ENCODE data around the gene AMMECR1. TPM values are rescaled to one million over a fixed set of nuclear protein-coding genes. Genes with fewer than 3 reads are reported as not detected.

Gene AMMECR1
- total and polyA plus RNA-seq, 2 of the 4 experiments (the other 2 are of a cell fraction): 7.0 to 11.3 TPM

GRCh38 chrX:110294087-110294486, 23.8 kb downstream of the AMMECR1 start:
- H3K9me3 ChIP-seq (ENCODE audit: control insufficient read depth, insufficient read depth, low read length): no peaks in the 10 kb centered on the region
- no peak overlapping the region for H3K23ac ChIP-seq (ENCODE audit: low read depth, low read length)
- H3K27ac ChIP-seq (ENCODE audit: insufficient read depth, low read length): no peak overlapping the region
- no peak overlapping the region for H3K18ac ChIP-seq (ENCODE audit: low read depth, low read length)
- no peak overlapping the region for H2BK120ac ChIP-seq (ENCODE audit: low read depth, low read length)
- H3K4ac ChIP-seq (ENCODE audit: low read depth, low read length): no peak overlapping the region
- H2BK20ac ChIP-seq (ENCODE audit: low read depth, low read length): no peak overlapping the region
- intact Hi-C loops (cut with micrococcal nuclease): no loop called here
- BruUV-seq (replicated peaks): no TSS peak
- ATAC-seq (ENCODE audit: low read depth) (no peak), DNase-seq (no peak)
- no peak overlapping the region for H2AK9ac ChIP-seq (replicated peaks; ENCODE audit: low read depth, low read length, poor library complexity)
- no peaks in the 10 kb centered on the region for H3K36me3 ChIP-seq (ENCODE audit: control insufficient read depth, insufficient read depth, low read length)
- H2AK5ac ChIP-seq (ENCODE audit: low read depth, low read length): no peak overlapping the region
- no peaks in the 10 kb centered on the region; the same call in 1 of the 2 replicates for H4K20me1 ChIP-seq (ENCODE audit: insufficient read depth, low read length)
- H4K91ac ChIP-seq (ENCODE audit: insufficient read depth, low read depth, low read length): no peak overlapping the region
- TF ChIP-seq USF2 (IDR thresholded peaks at IDR 0.05; ENCODE audit: low read depth, low read length): no peak
- POLR2A ChIA-PET (ENCODE audit: unreplicated experiment): no interaction called here
- H3K9ac ChIP-seq (ENCODE audit: low read depth, low read length): no peak overlapping the region
- dilution Hi-C loops (cut with HindIII; ENCODE audit: low sequenced_read_pairs, unreplicated experiment): no loop called here
- CTCF ChIA-PET: no interaction called here
- H3K14ac ChIP-seq (replicated peaks; ENCODE audit: low read depth, low read length): no peak overlapping the region
- no peak overlapping the region for H4K5ac ChIP-seq (ENCODE audit: low read depth, low read length)
- H4K8ac ChIP-seq (ENCODE audit: low read depth in 2 of 2, low read length in 2 of 2): no peak overlapping the region
- no peak overlapping the region for H2AFZ ChIP-seq (replicated peaks; ENCODE audit: low read length, poor library complexity)
- H3K4me2 ChIP-seq (ENCODE audit: low read depth, low read length): no peak overlapping the region; the same call in 1 of the 2 replicates
- H3K56ac ChIP-seq (ENCODE audit: extremely low read depth, insufficient read depth, low read length): no peak overlapping the region
- no peak overlapping the region for H2BK5ac ChIP-seq (ENCODE audit: low read depth, low read length, poor library complexity, severe bottlenecking)
- no peak overlapping the region for H3K4me3 ChIP-seq (ENCODE audit: insufficient read depth, low read depth, low read length)
- WGBS, 2 experiments (ENCODE audit: extremely low coverage in 2 of 2, insufficient read length in 1 of 2): no CpG with 5 or more reads among the region's 2 CpGs
- no peaks in the 10 kb centered on the region for H3K27me3 ChIP-seq (ENCODE audit: control insufficient read depth, insufficient read depth, low read length)
- H3K79me1 ChIP-seq (ENCODE audit: low read depth in 1 of 2, low read length in 2 of 2): peaks cover 0 to 6% of the 10 kb centered on the region in 2 experiments; a peak in 2 of 4 replicates
- in situ Hi-C loops (cut with MboI; ENCODE audit: low sequenced_read_pairs): no loop called here
- no peaks in the 10 kb centered on the region for H3K9me1 ChIP-seq (ENCODE audit: insufficient read depth, low read length)
- peaks cover under 1% of the 10 kb centered on the region for H3K4me1 ChIP-seq (ENCODE audit: control insufficient read depth, insufficient read depth, low read length)
- H2BK15ac ChIP-seq (ENCODE audit: low read depth, low read length): no peak overlapping the region
